Measurements from ENCODE around the gene XRCC3.
A peak's percentile ranks its signal among the peaks of the same experiment; 100 is the strongest.

XRCC3 gene

GRCh38 chr14:103684471-103684870 is 30.8 kb downstream of the XRCC3 start:
- no peak for TF ChIP-seq CTCF (IDR thresholded peaks at IDR 0.05; ENCODE audit: low read depth, low read length)
- Histone ChIP-seq H3K9me3 (ENCODE audit: severe bottlenecking) (no peaks in the 10 kb centered on the region), H3K27ac (no peak overlapping the region), H3K4me3 (ENCODE audit: low read depth, low read length) (no peak overlapping the region), H3K36me3 (peaks cover 85% of the 10 kb centered on the region), H3K27me3 (ENCODE audit: insufficient read depth, low read depth, severe bottlenecking) (no peaks in the 10 kb centered on the region)
- DNase-seq = no peak

GRCh38 chr14:103683139-103683538 is 32.1 kb downstream of the XRCC3 start:
- Histone ChIP-seq H3K27ac (no peak overlapping the region), H3K4me3 (ENCODE audit: low read depth, low read length) (no peak overlapping the region), H3K9me3 (ENCODE audit: severe bottlenecking) (no peaks in the 10 kb centered on the region), H3K27me3 (ENCODE audit: insufficient read depth, low read depth, severe bottlenecking) (no peaks in the 10 kb centered on the region), H3K36me3 (peaks cover 86% of the 10 kb centered on the region)
- TF ChIP-seq CTCF (IDR thresholded peaks at IDR 0.05; ENCODE audit: low read depth, low read length) = no peak
- DNase-seq = no peak

GRCh38 chr14:103680491-103681231 is 34.6 kb downstream of the XRCC3 start:
- Histone ChIP-seq H3K4me3 (ENCODE audit: low read depth, low read length) (no peak overlapping the region), H3K27ac (no peak overlapping the region), H3K36me3 (peaks cover 86% of the 10 kb centered on the region), H3K27me3 (ENCODE audit: insufficient read depth, low read depth, severe bottlenecking) (no peaks in the 10 kb centered on the region), H3K9me3 (ENCODE audit: severe bottlenecking) (no peaks in the 10 kb centered on the region)
- TF ChIP-seq CTCF (IDR thresholded peaks at IDR 0.05; ENCODE audit: low read depth, low read length) = no peak
- no peak for DNase-seq

GRCh38 chr14:103679351-103679750 is 35.9 kb downstream of the XRCC3 start:
- Histone ChIP-seq H3K36me3 (peaks cover 88% of the 10 kb centered on the region), H3K27ac (no peak overlapping the region), H3K9me3 (ENCODE audit: severe bottlenecking) (no peaks in the 10 kb centered on the region), H3K4me3 (ENCODE audit: low read depth, low read length) (no peak overlapping the region), H3K27me3 (ENCODE audit: insufficient read depth, low read depth, severe bottlenecking) (no peaks in the 10 kb centered on the region)
- peak; percentile 66 for DNase-seq
- TF ChIP-seq CTCF (IDR thresholded peaks at IDR 0.05; ENCODE audit: low read depth, low read length) = peak; percentile 93

GRCh38 chr14:103676881-103677675 is 38.2 kb downstream of the XRCC3 start:
- Histone ChIP-seq H3K27me3 (ENCODE audit: insufficient read depth, low read depth, severe bottlenecking) (no peaks in the 10 kb centered on the region), H3K36me3 (peaks cover 92% of the 10 kb centered on the region), H3K9me3 (ENCODE audit: severe bottlenecking) (no peaks in the 10 kb centered on the region), H3K4me3 (ENCODE audit: low read depth, low read length) (no peak overlapping the region), H3K27ac (no peak overlapping the region)
- DNase-seq = no peak
- TF ChIP-seq CTCF (IDR thresholded peaks at IDR 0.05; ENCODE audit: low read depth, low read length) = no peak
